ENCODE measurements around the gene LTA4H. TPM values are rescaled to one million over a fixed set of nuclear protein-coding genes. Genes with fewer than 3 reads are reported as not detected.

LTA4H gene
- 62.0 and 68.6 TPM in 2 replicates for total RNA-seq

GRCh38 chr12:96035283-96036236 is at the start of gene LTA4H:
LTA4H (minus strand) TSS chr12:96035587; CDS start chr12:96035519, 68 bp downstream.

GRCh38 chr12:95996034-95996658 is 39.2 kb downstream of the LTA4H start, which contains the start of gene HAL:
HAL (minus strand) TSS chr12:95996344; CDS start chr12:95995910, 434 bp downstream.

Other genes with a start within 250 kb of the LTA4H start
- 0.58 and 0.71 TPM in 2 replicates for gene NTN4, start 244.8 kb downstream of the LTA4H start, total RNA-seq
- gene SNRPF, start 176.6 kb downstream of the LTA4H start, total RNA-seq: 9.5 and 13.1 TPM in 2 replicates
- not detected in 2 replicates for gene CCDC38, start 93.0 kb downstream of the LTA4H start, total RNA-seq
- gene AMDHD1, start 92.3 kb downstream of the LTA4H start, total RNA-seq: not detected in 2 replicates
- gene HAL, start 39.2 kb downstream of the LTA4H start, total RNA-seq: not detected in 2 replicates
- gene ELK3, start 158.8 kb upstream of the LTA4H start, total RNA-seq: 18.2 and 25.2 TPM in 2 replicates

Measured in myometrial cell (primary cell).